GM13977 (cell line): ENCODE data around the gene SP8.

Source experiments
- DNase-seq: peaks from one replicate; pipeline ENCODE4 v3.0.0; 2012; ENCODE audit warnings: low spot score
- in situ Hi-C: fragments of 300-500 bp; cut with MboI; formaldehyde crosslinking; loops from one replicate; pipeline ENCODE4 v1.12.0; 2022; ENCODE audit warnings: low sequenced_read_pairs, low pct_unique_long_range_greater_than_20kb, mixed read lengths, inconsistent platforms; ENCODE audit not compliant: unreplicated experiment
- TF ChIP-seq, protein P1 (sequence below): IDR thresholded peaks from 2 replicates; pipeline ENCODE4 v1.5.1; 2012; ENCODE audit warnings: mild to moderate bottlenecking, control low read depth; ENCODE audit not compliant: insufficient read depth; ENCODE audit errors: extremely low read depth, missing control alignments

SP8 gene

GRCh38 chr7:20798694-20799121, 12.0 kb upstream of the SP8 start:
- TF ChIP-seq, protein P1, sequence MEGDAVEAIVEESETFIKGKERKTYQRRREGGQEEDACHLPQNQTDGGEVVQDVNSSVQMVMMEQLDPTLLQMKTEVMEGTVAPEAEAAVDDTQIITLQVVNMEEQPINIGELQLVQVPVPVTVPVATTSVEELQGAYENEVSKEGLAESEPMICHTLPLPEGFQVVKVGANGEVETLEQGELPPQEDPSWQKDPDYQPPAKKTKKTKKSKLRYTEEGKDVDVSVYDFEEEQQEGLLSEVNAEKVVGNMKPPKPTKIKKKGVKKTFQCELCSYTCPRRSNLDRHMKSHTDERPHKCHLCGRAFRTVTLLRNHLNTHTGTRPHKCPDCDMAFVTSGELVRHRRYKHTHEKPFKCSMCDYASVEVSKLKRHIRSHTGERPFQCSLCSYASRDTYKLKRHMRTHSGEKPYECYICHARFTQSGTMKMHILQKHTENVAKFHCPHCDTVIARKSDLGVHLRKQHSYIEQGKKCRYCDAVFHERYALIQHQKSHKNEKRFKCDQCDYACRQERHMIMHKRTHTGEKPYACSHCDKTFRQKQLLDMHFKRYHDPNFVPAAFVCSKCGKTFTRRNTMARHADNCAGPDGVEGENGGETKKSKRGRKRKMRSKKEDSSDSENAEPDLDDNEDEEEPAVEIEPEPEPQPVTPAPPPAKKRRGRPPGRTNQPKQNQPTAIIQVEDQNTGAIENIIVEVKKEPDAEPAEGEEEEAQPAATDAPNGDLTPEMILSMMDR, result no peak
- no peak for DNase-seq
- in situ Hi-C loops, result no loop called here

- in situ Hi-C loops, result no loop called here
These were observed 11.5 kb upstream of the SP8 start for GRCh38 chr7:20798081-20798693.

DNA sequence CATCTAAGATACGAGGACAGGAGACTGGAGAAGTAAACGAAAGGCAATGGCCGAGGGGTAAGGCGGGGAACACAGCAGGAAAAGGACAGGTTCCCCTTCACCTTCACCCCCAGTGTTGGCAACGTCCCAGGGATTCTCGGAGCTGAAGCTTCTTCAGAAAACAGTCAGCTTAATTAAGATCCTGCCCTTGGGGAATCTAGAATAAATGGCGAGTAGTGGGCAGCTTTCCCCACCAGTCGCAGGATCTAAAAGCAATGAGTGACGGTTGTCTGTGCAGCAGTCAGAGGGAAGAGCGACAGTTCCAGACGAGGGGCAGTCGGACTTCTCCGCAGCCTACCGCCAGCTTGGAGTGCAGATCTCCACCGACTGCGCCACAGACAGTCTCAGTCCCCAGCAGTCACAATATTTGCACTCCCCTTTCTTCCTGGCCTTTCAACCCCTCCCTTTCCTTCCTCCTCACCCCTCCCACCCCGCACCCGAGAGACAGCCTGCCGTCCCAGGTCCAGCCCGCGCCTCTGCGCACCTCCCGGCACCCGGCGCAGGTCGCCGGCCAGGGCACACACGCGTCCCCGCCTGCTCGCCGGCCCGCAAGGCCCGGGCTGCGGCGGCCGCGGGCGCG, 10.9 kb upstream of the SP8 start:
- in situ Hi-C loops, result no loop called here
- no peak for DNase-seq
- TF ChIP-seq, protein P1, result no peak

More at GRCh38 chr7:20798081-20798693, 11.5 kb upstream of the SP8 start:
- DNase-seq, result peak; percentile 84
- TF ChIP-seq, protein P1, result no peak

GRCh38 chr7:20797042-20797461, 10.4 kb upstream of the SP8 start:
- TF ChIP-seq, protein P1, result no peak
- in situ Hi-C loops, result no loop called here
- DNase-seq, result no peak

GRCh38 chr7:20796500-20796899, 9.8 kb upstream of the SP8 start:
- TF ChIP-seq, protein P1, result no peak
- in situ Hi-C loops, result no loop called here
- peak; percentile 38 for DNase-seq

DNA sequence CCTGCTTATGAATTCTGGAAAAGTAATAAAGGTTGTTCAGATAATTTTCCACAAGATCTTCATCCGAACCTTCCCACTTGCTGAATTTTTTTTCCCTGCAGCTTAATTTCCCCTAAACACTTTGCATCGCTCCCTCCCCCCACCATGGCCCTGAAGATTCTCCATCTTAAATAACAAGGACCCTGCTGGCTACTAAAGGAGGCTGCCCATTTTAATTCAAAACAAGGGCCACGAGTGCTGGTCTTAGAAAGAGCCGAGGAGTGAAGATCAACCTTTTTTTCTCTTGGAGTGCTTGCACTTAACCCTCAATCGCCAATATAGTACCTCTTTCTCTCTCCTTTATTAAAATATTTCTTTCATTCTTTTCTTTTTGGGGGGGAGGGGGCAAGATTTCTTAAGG, 9.2 kb upstream of the SP8 start:
- in situ Hi-C loops, result no loop called here
- DNase-seq, result no peak
- TF ChIP-seq, protein P1, result no peak
